ENCODE results near the gene MYO9B.
A peak's percentile ranks its signal among the peaks of the same experiment; 100 is the strongest.

DNA sequence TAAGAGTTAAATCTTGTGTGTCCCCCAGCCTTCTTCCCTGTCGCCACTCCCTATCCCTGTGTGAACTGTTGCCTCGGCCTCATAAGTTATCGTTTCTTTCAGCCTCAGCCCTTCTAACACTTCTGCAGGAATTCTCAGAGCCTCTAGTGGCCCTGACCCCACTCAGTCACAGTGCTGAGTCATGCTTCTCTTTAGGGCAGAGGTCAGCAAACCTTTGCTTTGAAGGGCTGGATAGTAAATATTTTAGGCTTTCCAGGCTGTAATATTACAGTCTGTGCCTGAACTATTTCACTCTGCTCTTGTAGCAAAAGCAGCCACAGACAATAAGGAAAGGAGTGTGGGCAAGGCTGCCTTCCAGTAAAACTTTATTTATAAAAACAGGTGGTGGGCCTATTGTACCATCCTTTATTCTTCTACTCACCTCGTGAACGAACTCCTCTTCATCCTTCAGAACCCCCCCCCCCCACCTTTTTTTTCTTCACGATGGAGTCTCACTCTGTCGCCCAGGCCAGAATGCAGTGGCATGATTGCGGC lies 22.1 kb downstream of the MYO9B start:
- TF ChIP-seq, protein P1, sequence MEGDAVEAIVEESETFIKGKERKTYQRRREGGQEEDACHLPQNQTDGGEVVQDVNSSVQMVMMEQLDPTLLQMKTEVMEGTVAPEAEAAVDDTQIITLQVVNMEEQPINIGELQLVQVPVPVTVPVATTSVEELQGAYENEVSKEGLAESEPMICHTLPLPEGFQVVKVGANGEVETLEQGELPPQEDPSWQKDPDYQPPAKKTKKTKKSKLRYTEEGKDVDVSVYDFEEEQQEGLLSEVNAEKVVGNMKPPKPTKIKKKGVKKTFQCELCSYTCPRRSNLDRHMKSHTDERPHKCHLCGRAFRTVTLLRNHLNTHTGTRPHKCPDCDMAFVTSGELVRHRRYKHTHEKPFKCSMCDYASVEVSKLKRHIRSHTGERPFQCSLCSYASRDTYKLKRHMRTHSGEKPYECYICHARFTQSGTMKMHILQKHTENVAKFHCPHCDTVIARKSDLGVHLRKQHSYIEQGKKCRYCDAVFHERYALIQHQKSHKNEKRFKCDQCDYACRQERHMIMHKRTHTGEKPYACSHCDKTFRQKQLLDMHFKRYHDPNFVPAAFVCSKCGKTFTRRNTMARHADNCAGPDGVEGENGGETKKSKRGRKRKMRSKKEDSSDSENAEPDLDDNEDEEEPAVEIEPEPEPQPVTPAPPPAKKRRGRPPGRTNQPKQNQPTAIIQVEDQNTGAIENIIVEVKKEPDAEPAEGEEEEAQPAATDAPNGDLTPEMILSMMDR (IDR thresholded peaks at IDR 0.05 in 8 of 11, conservative IDR thresholded peaks at IDR 0.05 in 3 of 11), result no peak
- TF ChIP-seq POLR2A (IDR thresholded peaks at IDR 0.05) (no peak), POLR2AphosphoS5 (IDR thresholded peaks at IDR 0.05) (peak in 1 of 3 donors; percentile 69)

All from spleen (tissue), 7 donors.